H1 (cell line): Measurements from ENCODE around the gene ZNF839. TPM values are rescaled to one million over a fixed set of nuclear protein-coding genes. Genes with fewer than 3 reads are reported as not detected.

ENCODE experiments used
- CTCF ChIA-PET: fragments of 300-600 bp; sonication (Branson Sonifier 250); formaldehyde crosslinking; loops from one replicate; lab custom pipeline; 2021; ENCODE audit not compliant: partially characterized antibody; lab: Charles Lee
- POLR2A ChIA-PET: fragments of 300-600 bp; sonication (Branson Sonifier 250); formaldehyde crosslinking; loops from one replicate; lab custom pipeline; 2021; ENCODE audit warnings: inconsistent platforms; ENCODE audit not compliant: partially characterized antibody; lab: Charles Lee
- DNase-seq, 2 experiments: peaks; one replicate each; pipeline versions ENCODE4 v3.0.0 to v3.0.0-alpha.2; 2010 to 2022; ENCODE audit warnings: low spot score in 2 of 2, low read depth in 1 of 2, mixed read lengths in 1 of 2
- FAIRE-seq: peaks from 2 replicates; lab custom pipeline; 2011; peaks lifted over from hg19 to GRCh38; lab: Jason Lieb, UNC
- H2AFZ ChIP-seq: 2 replicates; pipeline ENCODE4 v1.8.1; 2012; ENCODE audit warnings: low read length, inconsistent platforms
- H2AK5ac ChIP-seq: 2 replicates; pipeline ENCODE4 v1.6.1; 2013; ENCODE audit warnings: low read depth, low read length
- H2BK120ac ChIP-seq: replicated peaks from 2 replicates; pipeline ENCODE3; 2013; ENCODE audit warnings: low read depth, low read length, inconsistent platforms
- H2BK12ac ChIP-seq: 2 replicates; pipeline ENCODE4 v1.6.1; 2013; ENCODE audit warnings: low read depth, low read length
- H2BK15ac ChIP-seq: 2 replicates; pipeline ENCODE4 v1.6.1; 2013; ENCODE audit warnings: low read length
- H2BK20ac ChIP-seq: 2 replicates; pipeline ENCODE4 v1.6.1; 2013; ENCODE audit warnings: low read length
- H2BK5ac ChIP-seq: 2 replicates; pipeline ENCODE4 v1.6.1; 2013; ENCODE audit warnings: low read depth, low read length
- H3K14ac ChIP-seq: 2 replicates; pipeline ENCODE4 v1.6.1; 2013; ENCODE audit warnings: inconsistent platforms; ENCODE audit not compliant: insufficient read length
- H3K18ac ChIP-seq: 2 replicates; pipeline ENCODE4 v1.6.1; 2013; ENCODE audit warnings: low read length; ENCODE audit errors: extremely low read depth
- H3K23ac ChIP-seq: 2 replicates; pipeline ENCODE4 v1.6.1; 2013; ENCODE audit warnings: inconsistent platforms; ENCODE audit not compliant: insufficient read length
- H3K23me2 ChIP-seq: 2 replicates; pipeline ENCODE4 v1.6.1; 2013; ENCODE audit warnings: low read depth, low read length
- H3K27ac ChIP-seq: 2 replicates; pipeline ENCODE4 v1.6.1; 2011; ENCODE audit warnings: low read depth, low read length, inconsistent platforms
- H3K27me3 ChIP-seq, 4 experiments: replicated peaks in 1 of 4; 1 replicate in 1 of 4; 2 replicates in 3 of 4; pipeline versions ENCODE4 v1.6.1 to v1.8.1; 2011 to 2013; ENCODE audit warnings: low read length in 3 of 4, mild to moderate bottlenecking in 3 of 4, inconsistent platforms in 2 of 4, mixed read lengths in 2 of 4, moderate library complexity in 1 of 4; ENCODE audit not compliant: control insufficient read depth in 3 of 4, insufficient read depth in 3 of 4; ENCODE audit errors: extremely low read depth in 1 of 4
- H3K36me3 ChIP-seq, 4 experiments: 2 replicates each; pipeline versions ENCODE4 v1.6.1 to v1.8.1; 2011 to 2013; ENCODE audit warnings: mild to moderate bottlenecking in 4 of 4, low read length in 3 of 4, moderate library complexity in 2 of 4, control low read depth in 1 of 4, inconsistent platforms in 1 of 4; ENCODE audit not compliant: insufficient read depth in 4 of 4, control insufficient read depth in 2 of 4
- H3K4ac ChIP-seq: replicated peaks from 2 replicates; pipeline ENCODE3; 2013; ENCODE audit warnings: low read length, low read depth, mixed read lengths, inconsistent platforms; ENCODE audit not compliant: insufficient read length
- H3K4me1 ChIP-seq, 4 experiments: replicated peaks in 1 of 4; 1 replicate in 1 of 4; 2 replicates in 3 of 4; pipeline versions ENCODE4 v1.6.1 to v1.8.1; 2011 to 2013; ENCODE audit warnings: low read length in 3 of 4, inconsistent platforms in 2 of 4, mixed read lengths in 1 of 4; ENCODE audit not compliant: insufficient read depth in 4 of 4, control insufficient read depth in 3 of 4
- H3K4me2 ChIP-seq, 2 experiments: 2 replicates each; pipeline versions ENCODE4 v1.6.1 to v1.8.1; 2011 to 2013; ENCODE audit warnings: low read depth in 2 of 2, low read length in 2 of 2, control low read depth in 1 of 2, inconsistent platforms in 1 of 2, mild to moderate bottlenecking in 1 of 2; ENCODE audit not compliant: insufficient read depth in 1 of 2
- H3K4me3 ChIP-seq, 4 experiments: fragments of 200-600, 300-600 bp in 1 of 4; sonication (generic), shearing (Covaris generic), sonication (Bioruptor Twin) in 1 of 4; 2 replicates each; pipeline versions ENCODE4 v1.5.1 to v1.8.1; 2011 to 2016; ENCODE audit warnings: low read length in 4 of 4, low read depth in 3 of 4, control low read depth in 2 of 4, inconsistent platforms in 2 of 4, mild to moderate bottlenecking in 2 of 4, mixed read lengths in 1 of 4, moderate library complexity in 1 of 4; ENCODE audit not compliant: insufficient read depth in 2 of 4; ENCODE audit errors: extremely low read depth in 1 of 4
- H3K56ac ChIP-seq: replicated peaks from 2 replicates; pipeline ENCODE3; 2013; ENCODE audit warnings: low read depth, mild to moderate bottlenecking, mixed read lengths, low read length, inconsistent platforms; ENCODE audit not compliant: insufficient read length
- H3K79me1 ChIP-seq: 2 replicates; pipeline ENCODE4 v1.6.1; 2013; ENCODE audit warnings: low read depth, low read length, control low read depth
- H3K79me2 ChIP-seq, 2 experiments: 2 replicates each; pipeline versions ENCODE4 v1.6.1 to v1.8.1; 2012 to 2013; ENCODE audit warnings: low read length in 2 of 2, mild to moderate bottlenecking in 2 of 2, inconsistent platforms in 1 of 2; ENCODE audit not compliant: insufficient read depth in 2 of 2, control insufficient read depth in 1 of 2
- H3K9ac ChIP-seq, 4 experiments: replicated peaks in 1 of 4; 1 replicate in 1 of 4; 2 replicates in 3 of 4; pipeline versions ENCODE4 v1.6.1 to v1.8.1; 2011 to 2013; ENCODE audit warnings: low read depth in 3 of 4, low read length in 3 of 4, control low read depth in 2 of 4, mild to moderate bottlenecking in 2 of 4, moderate library complexity in 2 of 4, inconsistent platforms in 1 of 4; ENCODE audit errors: extremely low read depth in 1 of 4
- H3K9me3 ChIP-seq, 2 experiments: 2 replicates each; pipeline versions ENCODE4 v1.6.1 to v1.8.1; 2012 to 2013; ENCODE audit warnings: mild to moderate bottlenecking in 2 of 2, moderate library complexity in 2 of 2, control low read depth in 1 of 2, inconsistent platforms in 1 of 2, low read depth in 1 of 2, low read length in 1 of 2, mixed read lengths in 1 of 2; ENCODE audit not compliant: insufficient read depth in 2 of 2
- H4K20me1 ChIP-seq, 2 experiments: replicated peaks in 1 of 2; 2 replicates each; pipeline versions ENCODE3 to v1.8.1; 2011 to 2013; ENCODE audit warnings: inconsistent platforms in 2 of 2, low read length in 2 of 2, mild to moderate bottlenecking in 1 of 2; ENCODE audit not compliant: insufficient read depth in 2 of 2, control insufficient read depth in 1 of 2
- H4K5ac ChIP-seq: 2 replicates; pipeline ENCODE4 v1.6.1; 2013; ENCODE audit warnings: low read length, low read depth, mixed read lengths, inconsistent platforms; ENCODE audit not compliant: insufficient read length
- H4K8ac ChIP-seq: 2 replicates; pipeline ENCODE4 v1.8.0; 2013; ENCODE audit warnings: mild to moderate bottlenecking, moderate library complexity, low read length, inconsistent platforms; ENCODE audit not compliant: insufficient read depth; ENCODE audit errors: extremely low read depth
- H4K91ac ChIP-seq: replicated peaks from 2 replicates; pipeline ENCODE3; 2013; ENCODE audit warnings: low read length, mixed read lengths, inconsistent platforms; ENCODE audit not compliant: insufficient read length
- CHD1 ChIP-seq: IDR thresholded peaks from 2 replicates; pipeline ENCODE4 v1.6.1; 2012; ENCODE audit warnings: low read depth, low read length, improper control_type of control experiment
- NANOG ChIP-seq: IDR thresholded peaks from 2 replicates; pipeline ENCODE4 v1.6.1; 2011; ENCODE audit warnings: low read length, low read depth, mild to moderate bottlenecking, inconsistent platforms; ENCODE audit not compliant: insufficient read depth, poor library complexity, severe bottlenecking
- WGBS, 2 experiments: shearing (Covaris generic) in 1 of 2; methylation state at CpG; one replicate each; pipeline versions ENCODE4 v1.1.6 to v1.1.7; 2013 to 2015; ENCODE audit warnings: low lambda C conversion rate in 2 of 2, mixed read lengths in 2 of 2, inconsistent platforms in 1 of 2, low coverage in 1 of 2, missing lambda C conversion rate in 1 of 2; ENCODE audit not compliant: insufficient replicate concordance in 2 of 2, insufficient coverage in 1 of 2, insufficient read length in 1 of 2; ENCODE audit errors: extremely low coverage in 1 of 2, missing lambda C conversion rate in 1 of 2; 5-methylcytosine and 5-hydroxymethylcytosine counted together
- polyA plus RNA-seq, 7 experiments: library from polyadenylated mRNA; depleted of rRNA in 3 of 7; stranded (reverse) in 5 of 7; unstranded in 2 of 7; fragments of >200 nt in 5 of 7; fragments of 200-250 nt in 2 of 7; gene quantifications; 1 replicate in 5 of 7; 2 replicates in 1 of 7; 4 replicates in 1 of 7; pipeline versions ENCODE4 v1.2.1 to v1.2.3, GENCODE V29; 2011 to 2013; ENCODE audit warnings: missing spikeins in 2 of 7, mixed read lengths in 2 of 7
- total RNA-seq: library from RNA; stranded (reverse); fragmentation: NEBNext Ultra II Directional; extraction: Animal tissue kit (Norgen Biotek cat#: 25700); gene quantifications from 2 replicates; pipeline ENCODE4 v1.2.1, GENCODE V29; 2021

The ZNF839 gene
- total and polyA plus RNA-seq, 2 of the 8 experiments (the other 6 are each of a cell fraction or from before 2014, with no cell fraction given), result 8.1 to 9.4 TPM

GRCh38 chr14:102390064-102390855 lies 70.7 kb downstream of the ZNF839 start:
- no peaks in the 10 kb centered on the region for H3K79me2 ChIP-seq
- H2BK5ac ChIP-seq, result no peak overlapping the region
- FAIRE-seq, result no peak
- peaks cover 4 to 9% (median 7%) of the 10 kb centered on the region in 4 experiments; a peak in 4 of 7 replicates for H3K4me1 ChIP-seq
- no peak overlapping the region for H2BK120ac ChIP-seq
- H2BK15ac ChIP-seq, result no peak overlapping the region
- H2AK5ac ChIP-seq, result no peak overlapping the region
- no peaks in the 10 kb centered on the region for H3K9me3 ChIP-seq
- no peak overlapping the region for H3K23ac ChIP-seq
- H4K20me1 ChIP-seq, result no peaks in the 10 kb centered on the region
- H3K23me2 ChIP-seq, result no peaks in the 10 kb centered on the region; the same call in 1 of the 2 replicates
- no peak overlapping the region for H4K8ac ChIP-seq
- no peak overlapping the region for H4K91ac ChIP-seq
- H3K4me2 ChIP-seq, result no peak overlapping the region
- POLR2A ChIA-PET, result interaction anchor here (0.7 to 1.5 kb wide), 4 partner anchors 18 to 310 kb away, joined by 3 read pairs; no protein-coding TSS in a partner anchor
- H3K79me1 ChIP-seq, result no peaks in the 10 kb centered on the region
- no peak overlapping the region for H2BK12ac ChIP-seq
- no peak overlapping the region for H4K5ac ChIP-seq
- H2AFZ ChIP-seq, result no peak overlapping the region
- H2BK20ac ChIP-seq, result no peak overlapping the region
- 77% methylated on average over 2 of the region's 2 CpGs; no CpG with 5 or more reads in 1 of the 2 experiments for WGBS, 2 experiments
- no peak for TF ChIP-seq NANOG
- no peak for TF ChIP-seq CHD1
- H3K4me3 ChIP-seq, result no peak overlapping the region
- DNase-seq, result no peak
- H3K4ac ChIP-seq, result no peak overlapping the region
- no peak overlapping the region for H3K18ac ChIP-seq
- no peak overlapping the region for H3K14ac ChIP-seq
- H3K56ac ChIP-seq, result no peak overlapping the region
- no peak overlapping the region for H3K9ac ChIP-seq
- no peaks in the 10 kb centered on the region; a peak in 1 of 8 replicates for H3K36me3 ChIP-seq
- CTCF ChIA-PET, result interaction anchor here (0.7 to 1.9 kb wide), 3 partner anchors 39 to 76 kb away, joined by 3 to 6 read pairs (median 3); no protein-coding TSS in a partner anchor
- H3K27me3 ChIP-seq, result no peaks in the 10 kb centered on the region
- H3K27ac ChIP-seq, result no peak overlapping the region
